ENCODE data around the gene HELZ.
"Not testable (repeated sequence)": the region's sequence is repeated elsewhere in the genome, so short reads cannot be mapped to it uniquely, and the experiment has no call there.

HELZ gene

GRCh38 chr17:67110619-67111018 lies 134.4 kb downstream of the HELZ start:
- no peak for DNase-seq

GRCh38 chr17:67109111-67109510 lies 135.9 kb downstream of the HELZ start:
- no peak for DNase-seq

GRCh38 chr17:67107811-67108775 lies 136.9 kb downstream of the HELZ start:
- no peak for DNase-seq

GRCh38 chr17:67107171-67107570 lies 137.8 kb downstream of the HELZ start:
- no peak for DNase-seq

- DNase-seq, result no peak
These were observed 139.8 kb downstream of the HELZ start for GRCh38 chr17:67105213-67105612.

- DNase-seq, result not testable (repeated sequence)
These were observed 140.4 kb downstream of the HELZ start for GRCh38 chr17:67104641-67105040.

- no peak for DNase-seq
These were observed 147.0 kb downstream of the HELZ start for GRCh38 chr17:67098006-67098405.

GRCh38 chr17:67096609-67097008 lies 148.4 kb downstream of the HELZ start:
- DNase-seq, result no peak

- no peak for DNase-seq
These were observed 149.2 kb downstream of the HELZ start for GRCh38 chr17:67095803-67096202.

- not testable (repeated sequence) for DNase-seq
These were observed 149.7 kb downstream of the HELZ start for GRCh38 chr17:67095291-67095690.

- DNase-seq, result no peak
These were observed 151.6 kb downstream of the HELZ start for GRCh38 chr17:67093348-67093747.

GRCh38 chr17:67092710-67093109 lies 152.3 kb downstream of the HELZ start:
- DNase-seq, result not testable (repeated sequence)

GRCh38 chr17:67092291-67092690 lies 152.7 kb downstream of the HELZ start:
- DNase-seq, result no peak

GRCh38 chr17:67090341-67090740 lies 154.7 kb downstream of the HELZ start:
- DNase-seq, result no peak

- no peak for DNase-seq
These were observed 156.4 kb downstream of the HELZ start for GRCh38 chr17:67088639-67089038.

- no peak for DNase-seq
These were observed 159.6 kb downstream of the HELZ start for GRCh38 chr17:67085406-67085805.

- DNase-seq, result no peak
These were observed 162.9 kb downstream of the HELZ start for GRCh38 chr17:67082107-67082506.

GRCh38 chr17:67080804-67081203 lies 164.2 kb downstream of the HELZ start:
- no peak for DNase-seq

GRCh38 chr17:67079491-67079890 lies 165.5 kb downstream of the HELZ start:
- DNase-seq, result no peak

- no peak for DNase-seq
These were observed 166.7 kb downstream of the HELZ start for GRCh38 chr17:67078292-67078691.

GRCh38 chr17:67076290-67076689 lies 168.7 kb downstream of the HELZ start:
- no peak for DNase-seq

GRCh38 chr17:67074781-67075180 lies 170.2 kb downstream of the HELZ start:
- no peak for DNase-seq

- DNase-seq, result no peak
These were observed 172.1 kb downstream of the HELZ start for GRCh38 chr17:67072885-67073284.

GRCh38 chr17:67071595-67071994 lies 173.4 kb downstream of the HELZ start:
- no peak for DNase-seq

Data from activated T-cell treated with anti-CD3 and anti-CD28 coated beads for 4 hours (primary cell).